Kidney tubule cell (primary cell): ENCODE results near the gene TNFRSF18.
"Not testable (repeated sequence)": the region's sequence is repeated elsewhere in the genome, so short reads cannot be mapped to it uniquely, and the experiment has no call there.

Experiments used
- DNase-seq: peaks from one replicate; pipeline ENCODE4 v3.0.0-alpha.2; 2018; ENCODE audit warnings: low spot score

The TNFRSF18 gene

GRCh38 chr1:1197551-1198422 is 8.6 kb downstream of the TNFRSF18 start:
- DNase-seq, result no peak

- no peak for DNase-seq
Observed at GRCh38 chr1:1197188-1197500, 9.2 kb downstream of the TNFRSF18 start.

GRCh38 chr1:1196431-1197187 is 9.8 kb downstream of the TNFRSF18 start:
- no peak for DNase-seq

- DNase-seq, result not testable (repeated sequence)
Observed at GRCh38 chr1:1195726-1196125, 10.7 kb downstream of the TNFRSF18 start.

- DNase-seq, result no peak
Observed at GRCh38 chr1:1194723-1195122, 11.7 kb downstream of the TNFRSF18 start.

- no peak for DNase-seq
Observed at GRCh38 chr1:1191734-1192133, 14.7 kb downstream of the TNFRSF18 start.

- DNase-seq, result no peak
Observed at GRCh38 chr1:1189111-1189510, 17.3 kb downstream of the TNFRSF18 start.

GRCh38 chr1:1187938-1188337 is 18.5 kb downstream of the TNFRSF18 start:
- no peak for DNase-seq

GRCh38 chr1:1185101-1185765 is 21.2 kb downstream of the TNFRSF18 start:
- DNase-seq, result no peak

- no peak for DNase-seq
Observed at GRCh38 chr1:1183833-1184775, 22.3 kb downstream of the TNFRSF18 start.

GRCh38 chr1:1183221-1183747 is 23.1 kb downstream of the TNFRSF18 start:
- no peak for DNase-seq

GRCh38 chr1:1182491-1183220 is 23.7 kb downstream of the TNFRSF18 start:
- no peak for DNase-seq

- no peak for DNase-seq
Observed at GRCh38 chr1:1181938-1182410, 24.4 kb downstream of the TNFRSF18 start.

GRCh38 chr1:1181129-1181937 is 25.1 kb downstream of the TNFRSF18 start:
- DNase-seq, result no peak

GRCh38 chr1:1179983-1180861 is 26.2 kb downstream of the TNFRSF18 start:
- DNase-seq, result no peak

- DNase-seq, result no peak
Observed at GRCh38 chr1:1179346-1179982, 26.9 kb downstream of the TNFRSF18 start.

- DNase-seq, result no peak
Observed at GRCh38 chr1:1178794-1179331, 27.5 kb downstream of the TNFRSF18 start.
